Measurements from ENCODE around the gene UGGT1. TPM values are rescaled to one million over a fixed set of nuclear protein-coding genes. Genes with fewer than 3 reads are reported as not detected.
"Not testable (repeated sequence)": the region's sequence is repeated elsewhere in the genome, so short reads cannot be mapped to it uniquely, and the experiment has no call there.

Gene UGGT1
- total RNA-seq, 4 donors from 2014 or later = 38.8 to 57.2 (median 52.2) TPM

DNA sequence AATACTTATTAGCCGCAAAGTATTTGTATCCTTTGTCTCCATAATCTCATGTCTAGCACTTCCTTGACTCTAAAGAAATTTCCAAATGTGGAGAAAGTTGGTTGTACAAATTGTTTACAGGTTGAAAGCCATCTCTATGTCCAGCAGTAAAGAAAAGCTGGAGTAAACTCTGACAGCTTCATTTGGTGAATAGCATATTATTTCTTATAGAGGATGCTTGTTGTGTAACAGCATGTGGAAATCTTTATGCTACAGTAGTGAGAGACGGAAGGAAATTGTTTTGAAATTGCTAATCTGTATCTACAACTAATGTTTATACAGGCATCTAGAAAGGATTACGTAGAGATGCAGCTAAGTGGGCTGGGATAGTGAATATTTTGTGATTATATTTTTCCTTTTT is 78.5 kb downstream of the UGGT1 start:
- WGBS, 2 donors (ENCODE audit: low coverage in 1 of 2) = 76 to 93% methylated on average over 3 of the region's 3 CpGs
- no peak overlapping the region for H3K27ac ChIP-seq
- TF ChIP-seq POLR2AphosphoS5 (IDR thresholded peaks at IDR 0.05) (no peak), POLR2A (IDR thresholded peaks at IDR 0.05) (no peak), EP300 (IDR thresholded peaks at IDR 0.05; ENCODE audit: low read depth) (no peak)
- TF ChIP-seq, protein P1, sequence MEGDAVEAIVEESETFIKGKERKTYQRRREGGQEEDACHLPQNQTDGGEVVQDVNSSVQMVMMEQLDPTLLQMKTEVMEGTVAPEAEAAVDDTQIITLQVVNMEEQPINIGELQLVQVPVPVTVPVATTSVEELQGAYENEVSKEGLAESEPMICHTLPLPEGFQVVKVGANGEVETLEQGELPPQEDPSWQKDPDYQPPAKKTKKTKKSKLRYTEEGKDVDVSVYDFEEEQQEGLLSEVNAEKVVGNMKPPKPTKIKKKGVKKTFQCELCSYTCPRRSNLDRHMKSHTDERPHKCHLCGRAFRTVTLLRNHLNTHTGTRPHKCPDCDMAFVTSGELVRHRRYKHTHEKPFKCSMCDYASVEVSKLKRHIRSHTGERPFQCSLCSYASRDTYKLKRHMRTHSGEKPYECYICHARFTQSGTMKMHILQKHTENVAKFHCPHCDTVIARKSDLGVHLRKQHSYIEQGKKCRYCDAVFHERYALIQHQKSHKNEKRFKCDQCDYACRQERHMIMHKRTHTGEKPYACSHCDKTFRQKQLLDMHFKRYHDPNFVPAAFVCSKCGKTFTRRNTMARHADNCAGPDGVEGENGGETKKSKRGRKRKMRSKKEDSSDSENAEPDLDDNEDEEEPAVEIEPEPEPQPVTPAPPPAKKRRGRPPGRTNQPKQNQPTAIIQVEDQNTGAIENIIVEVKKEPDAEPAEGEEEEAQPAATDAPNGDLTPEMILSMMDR (IDR thresholded peaks at IDR 0.05) = no peak
- H3K4me1 ChIP-seq = peaks cover 0 to 7% (median 0%) of the 10 kb centered on the region in 4 donors
- no peaks in the 10 kb centered on the region for H3K27me3 ChIP-seq
- no peak for DNase-seq
- no peaks in the 10 kb centered on the region for H3K9me3 ChIP-seq
- H3K4me3 ChIP-seq = no peak overlapping the region
- in situ Hi-C loops (cut with MboI; ENCODE audit: low pct_ligation_motif_present in 1 of 4, low pct_unique_long_range_greater_than_20kb in 1 of 4, low sequenced_read_pairs in 3 of 4) = no loop called here
- intact Hi-C loops (cut with DNase I; ENCODE audit: low total_unique reads) = no loop called here
- H3K36me3 ChIP-seq = peaks cover 0 to 52% (median 21%) of the 10 kb centered on the region in 4 donors

- Histone ChIP-seq H3K27ac (no peak overlapping the region), H3K27me3 (no peaks in the 10 kb centered on the region), H3K4me1 (peaks cover 0 to 7% (median 0%) of the 10 kb centered on the region in 4 donors), H3K36me3 (peaks cover 0 to 51% (median 23%) of the 10 kb centered on the region in 4 donors), H3K4me3 (no peak overlapping the region), H3K9me3 (no peaks in the 10 kb centered on the region)
- TF ChIP-seq EP300 (IDR thresholded peaks at IDR 0.05; ENCODE audit: low read depth) (no peak), POLR2AphosphoS5 (IDR thresholded peaks at IDR 0.05) (no peak), POLR2A (IDR thresholded peaks at IDR 0.05) (no peak)
- TF ChIP-seq, protein P1 (IDR thresholded peaks at IDR 0.05) = no peak
- DNase-seq = no peak
- 43 to 46% methylated on average over 4 of the region's 4 CpGs for WGBS, 2 donors (ENCODE audit: low coverage in 1 of 2)
- intact Hi-C loops (cut with DNase I; ENCODE audit: low total_unique reads) (loop anchor here (10.0 kb wide), 1 partner anchor 145 kb away; the partner anchor contains the start of gene HS6ST1), in situ Hi-C loops (cut with MboI; ENCODE audit: low pct_ligation_motif_present in 1 of 4, low pct_unique_long_range_greater_than_20kb in 1 of 4, low sequenced_read_pairs in 3 of 4) (loop anchor here in 1 of 4 donors (10.0 kb wide), 1 partner anchor 65 kb away; no protein-coding TSS in a partner anchor)
Observed at GRCh38 chr2:128169933-128170709, 79.1 kb downstream of the UGGT1 start.

DNA sequence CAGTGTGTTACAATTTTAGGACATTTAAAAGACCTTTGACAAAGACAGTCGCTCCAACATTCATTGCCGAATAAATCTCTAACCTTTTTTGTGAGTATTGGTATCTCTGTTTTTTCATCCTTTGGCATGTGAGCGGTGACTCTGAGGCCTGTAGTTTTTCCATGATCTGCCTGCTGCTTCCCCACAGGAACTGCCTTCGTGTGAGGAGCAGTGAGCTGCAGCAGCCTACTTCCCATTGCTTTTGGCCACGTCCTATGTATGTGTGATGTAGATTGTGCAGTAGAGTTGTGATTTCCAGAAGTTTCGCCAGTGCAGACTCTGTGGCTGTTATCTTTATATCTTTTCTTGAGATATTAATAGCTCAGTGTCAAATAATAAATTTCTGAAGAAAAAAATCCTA is 79.8 kb downstream of the UGGT1 start:
- Histone ChIP-seq H3K9me3 (no peaks in the 10 kb centered on the region), H3K4me3 (no peak overlapping the region), H3K4me1 (peaks cover 0 to 7% (median 0%) of the 10 kb centered on the region in 4 donors), H3K36me3 (peaks cover 0 to 50% (median 23%) of the 10 kb centered on the region in 4 donors), H3K27ac (no peak overlapping the region), H3K27me3 (no peaks in the 10 kb centered on the region)
- WGBS, 2 donors (ENCODE audit: low coverage in 1 of 2) = 85 to 88% methylated on average over 4 to 6 of the region's 6 CpGs
- intact Hi-C loops (cut with DNase I; ENCODE audit: low total_unique reads) = loop anchor here (10.0 kb wide), 1 partner anchor 144 kb away; the partner anchor contains the start of gene HS6ST1
- DNase-seq = no peak
- in situ Hi-C loops (cut with MboI; ENCODE audit: low pct_ligation_motif_present in 1 of 4, low pct_unique_long_range_greater_than_20kb in 1 of 4, low sequenced_read_pairs in 3 of 4) = loop anchor here in 1 of 4 donors (10.0 kb wide), 1 partner anchor 64 kb away; no protein-coding TSS in a partner anchor
- no peak for TF ChIP-seq POLR2AphosphoS5 (IDR thresholded peaks at IDR 0.05)
- TF ChIP-seq POLR2A (IDR thresholded peaks at IDR 0.05) = no peak
- no peak for TF ChIP-seq EP300 (IDR thresholded peaks at IDR 0.05; ENCODE audit: low read depth)
- TF ChIP-seq, protein P1 (IDR thresholded peaks at IDR 0.05) = no peak

GRCh38 chr2:128172191-128172590 is 81.2 kb downstream of the UGGT1 start:
- DNase-seq = no peak
- Histone ChIP-seq H3K27ac (no peak overlapping the region), H3K4me1 (peaks cover 0 to 7% (median 0%) of the 10 kb centered on the region in 4 donors), H3K27me3 (no peaks in the 10 kb centered on the region), H3K36me3 (peaks cover 0 to 54% (median 24%) of the 10 kb centered on the region in 4 donors), H3K4me3 (no peak overlapping the region), H3K9me3 (no peaks in the 10 kb centered on the region)
- TF ChIP-seq, protein P1 (IDR thresholded peaks at IDR 0.05) = peak in 4 of 5 experiments; percentile 7 to 18 (median 12)
- no peak for TF ChIP-seq EP300 (IDR thresholded peaks at IDR 0.05; ENCODE audit: low read depth)
- WGBS, 2 donors (ENCODE audit: low coverage in 1 of 2) = 74 to 91% methylated on average over 3 to 5 of the region's 5 CpGs
- intact Hi-C loops (cut with DNase I; ENCODE audit: low total_unique reads) (loop anchor here (10.0 kb wide), 1 partner anchor 143 kb away; the partner anchor contains the start of gene HS6ST1), in situ Hi-C loops (cut with MboI; ENCODE audit: low pct_ligation_motif_present in 1 of 4, low pct_unique_long_range_greater_than_20kb in 1 of 4, low sequenced_read_pairs in 3 of 4) (loop anchor here in 1 of 4 donors (10.0 kb wide), 1 partner anchor 63 kb away; no protein-coding TSS in a partner anchor)

GRCh38 chr2:128174067-128174466 is 83.1 kb downstream of the UGGT1 start:
- WGBS, 2 donors (ENCODE audit: low coverage in 1 of 2) = 83 to 84% methylated on average over 4 of the region's 4 CpGs
- in situ Hi-C loops (cut with MboI; ENCODE audit: low pct_ligation_motif_present in 1 of 4, low pct_unique_long_range_greater_than_20kb in 1 of 4, low sequenced_read_pairs in 3 of 4) = loop anchor here in 1 of 4 donors (10.0 kb wide), 1 partner anchor 61 kb away; no protein-coding TSS in a partner anchor

More at GRCh38 chr2:128174067-128174466, 83.1 kb downstream of the UGGT1 start:
- H3K36me3 ChIP-seq = peaks cover 0 to 55% (median 24%) of the 10 kb centered on the region in 4 donors
- H3K27me3 ChIP-seq, H3K4me3 ChIP-seq, H3K4me1 ChIP-seq, H3K9me3 ChIP-seq, DNase-seq, H3K27ac ChIP-seq: not testable (repeated sequence)
- intact Hi-C loops (cut with DNase I; ENCODE audit: low total_unique reads) = loop anchor here (10.0 kb wide), 1 partner anchor 141 kb away; the partner anchor contains the start of gene HS6ST1
